SK-N-SH treated with all-trans-retinoic acid at 6 μM for 48 hours (cell line): ENCODE data around the gene CDK2.
"Not testable (repeated sequence)": the region's sequence is repeated elsewhere in the genome, so short reads cannot be mapped to it uniquely, and the experiment has no call there.

Experiments used
- ATAC-seq: fragments of 200-7000 bp; cut with Tn5 transposase; 3 replicates; pipeline ENCODE4 v1.9.1; 2020; ENCODE audit warnings: mild to moderate bottlenecking, moderate library complexity
- ARNTL ChIP-seq: fragments of 450-650 bp; formaldehyde crosslinking; IDR thresholded peaks from 2 replicates; pipeline ENCODE4 v1.5.0; 2020; ENCODE audit warnings: low read depth, mild to moderate bottlenecking, moderate library complexity, borderline replicate concordance
- BACH2 ChIP-seq: fragments of 250-450 bp; sonication (Bioruptor Pico); IDR thresholded peaks from 2 replicates; pipeline ENCODE4 v1.9.0; 2021; ENCODE audit warnings: mild to moderate bottlenecking, borderline replicate concordance
- CREB5 ChIP-seq: fragments of 250-450 bp; sonication (Bioruptor Pico); IDR thresholded peaks from 2 replicates; pipeline ENCODE4 v1.5.1; 2020; ENCODE audit warnings: low read depth, mild to moderate bottlenecking, moderate library complexity
- CSDC2 ChIP-seq: fragments of 250-450 bp; sonication (Bioruptor Pico); IDR thresholded peaks from 2 replicates; pipeline ENCODE4 v1.5.0; 2020; ENCODE audit warnings: mild to moderate bottlenecking, moderate library complexity
- CSRNP3 ChIP-seq: fragments of 250-450 bp; sonication (Bioruptor Pico); IDR thresholded peaks from 2 replicates; pipeline ENCODE4 v1.5.1; 2021; ENCODE audit warnings: mild to moderate bottlenecking, moderate library complexity
- ESRRG ChIP-seq: fragments of 250-450 bp; sonication (Bioruptor Pico); IDR thresholded peaks from 2 replicates; pipeline ENCODE4 v1.6.1; 2021; ENCODE audit warnings: mild to moderate bottlenecking
- GLIS3 ChIP-seq: fragments of 250-450 bp; sonication (Bioruptor Pico); IDR thresholded peaks from 2 replicates; pipeline ENCODE4 v1.5.0; 2020; ENCODE audit warnings: mild to moderate bottlenecking, moderate library complexity
- ISL1 ChIP-seq: fragments of 250-450 bp; sonication (Bioruptor Pico); IDR thresholded peaks from 2 replicates; pipeline ENCODE4 v2.1.2; 2022; ENCODE audit warnings: mild to moderate bottlenecking, moderate library complexity
- OSR1 ChIP-seq: fragments of 250-450 bp; sonication (Bioruptor Pico); IDR thresholded peaks from 2 replicates; pipeline ENCODE4 v1.8.0; 2022; ENCODE audit warnings: moderate library complexity, mild to moderate bottlenecking, inconsistent platforms
- PATZ1 ChIP-seq: fragments of 250-450 bp; sonication (Bioruptor Pico); IDR thresholded peaks from 2 replicates; pipeline ENCODE4 v1.8.0; 2020; ENCODE audit warnings: mild to moderate bottlenecking, moderate library complexity, borderline replicate concordance
- POU6F1 ChIP-seq: fragments of 250-450 bp; sonication (Bioruptor Pico); IDR thresholded peaks from 2 replicates; pipeline ENCODE4 v1.8.0; 2021; ENCODE audit warnings: low read depth, mild to moderate bottlenecking, moderate library complexity, borderline replicate concordance
- PPARA ChIP-seq: fragments of 250-450 bp; sonication (Bioruptor Pico); IDR thresholded peaks from 2 replicates; pipeline ENCODE4 v1.5.0; 2020; ENCODE audit warnings: mild to moderate bottlenecking, borderline replicate concordance
- SNAI2 ChIP-seq: fragments of 250-450 bp; sonication (Bioruptor Pico); IDR thresholded peaks from 2 replicates; pipeline ENCODE4 v1.5.0; 2020; ENCODE audit warnings: mild to moderate bottlenecking, moderate library complexity
- TCF4 ChIP-seq: fragments of 250-450 bp; sonication (Bioruptor Pico); IDR thresholded peaks from 2 replicates; pipeline ENCODE4 v1.8.0; 2021; ENCODE audit warnings: mild to moderate bottlenecking, moderate library complexity, borderline replicate concordance
- TOX ChIP-seq: fragments of 250-450 bp; sonication (Bioruptor Pico); IDR thresholded peaks from 2 replicates; pipeline ENCODE4 v1.8.0; 2021; ENCODE audit warnings: mild to moderate bottlenecking, moderate library complexity, borderline replicate concordance
- TSHZ2 ChIP-seq: fragments of 250-450 bp; sonication (Bioruptor Pico); IDR thresholded peaks from 2 replicates; pipeline ENCODE4 v1.5.0; 2020; ENCODE audit warnings: mild to moderate bottlenecking, moderate library complexity
- ZC3H10 ChIP-seq: fragments of 250-450 bp; sonication (Bioruptor Pico); IDR thresholded peaks from 2 replicates; pipeline ENCODE4 v1.5.1; 2021; ENCODE audit warnings: mild to moderate bottlenecking, moderate library complexity
- ZFP3 ChIP-seq: fragments of 250-450 bp; sonication (Bioruptor Pico); IDR thresholded peaks from 2 replicates; pipeline ENCODE4 v1.5.0; 2020; ENCODE audit warnings: mild to moderate bottlenecking, moderate library complexity
- ZFP30 ChIP-seq: fragments of 450-650 bp; formaldehyde crosslinking; IDR thresholded peaks from 2 replicates; pipeline ENCODE4 v1.5.0; 2022; ENCODE audit warnings: mild to moderate bottlenecking, moderate library complexity
- ZNF70 ChIP-seq: fragments of 450-650 bp; formaldehyde crosslinking; IDR thresholded peaks from 2 replicates; pipeline ENCODE4 v1.5.0; 2020; ENCODE audit warnings: mild to moderate bottlenecking, moderate library complexity
- ZNF8 ChIP-seq: fragments of 450-650 bp; formaldehyde crosslinking; IDR thresholded peaks from 2 replicates; pipeline ENCODE4 v1.5.0; 2020; ENCODE audit warnings: mild to moderate bottlenecking, moderate library complexity

The CDK2 gene

GRCh38 chr12:55978393-55978792 is 11.8 kb downstream of the CDK2 start:
- no peak for ATAC-seq
- TF ChIP-seq ZFP30 (CRISPR knock-in tag) = no peak
- no peak for TF ChIP-seq OSR1
- TF ChIP-seq CSRNP3 = no peak
- TF ChIP-seq POU6F1 (CRISPR knock-in tag) = no peak
- no peak for TF ChIP-seq PPARA

GRCh38 chr12:55979069-55979468 is 12.4 kb downstream of the CDK2 start:
- no peak for ATAC-seq
- TF ChIP-seq ZNF8 (CRISPR knock-in tag) (no peak), BACH2 (CRISPR knock-in tag) (no peak), PPARA (no peak), CREB5 (CRISPR knock-in tag) (no peak), TCF4 (CRISPR knock-in tag) (no peak), TOX (CRISPR knock-in tag) (no peak), TSHZ2 (CRISPR knock-in tag) (no peak), ZC3H10 (no peak), ZFP3 (CRISPR knock-in tag) (no peak), OSR1 (no peak)

GRCh38 chr12:55981882-55982281 is 15.3 kb downstream of the CDK2 start:
- ATAC-seq = not testable (repeated sequence)

GRCh38 chr12:55982319-55982936 is 15.8 kb downstream of the CDK2 start:
- ATAC-seq = no peak
- TF ChIP-seq POU6F1 (CRISPR knock-in tag) (no peak), ZFP3 (CRISPR knock-in tag) (no peak), PATZ1 (no peak), ESRRG (CRISPR knock-in tag) (no peak), CSRNP3 (no peak), GLIS3 (CRISPR knock-in tag) (no peak), BACH2 (CRISPR knock-in tag) (no peak), ZNF70 (CRISPR knock-in tag) (no peak), OSR1 (no peak), ZNF8 (CRISPR knock-in tag) (no peak), PPARA (no peak), ISL1 (CRISPR knock-in tag) (no peak), SNAI2 (CRISPR knock-in tag) (no peak), CSDC2 (CRISPR knock-in tag) (no peak), ZC3H10 (no peak), ZFP30 (CRISPR knock-in tag) (no peak), ARNTL (CRISPR knock-in tag) (no peak), TOX (CRISPR knock-in tag) (no peak)
